NCI-H345 treated with DMSO at 0.1 percent for 48 hours (cell line): Measurements from ENCODE around the gene ZNF416.

Experiments
- DNase-seq: peaks from one replicate; lab custom pipeline; 2025; ENCODE audit not compliant: unreplicated experiment; lab: John Stamatoyannopoulos, UW

ZNF416 gene

DNA sequence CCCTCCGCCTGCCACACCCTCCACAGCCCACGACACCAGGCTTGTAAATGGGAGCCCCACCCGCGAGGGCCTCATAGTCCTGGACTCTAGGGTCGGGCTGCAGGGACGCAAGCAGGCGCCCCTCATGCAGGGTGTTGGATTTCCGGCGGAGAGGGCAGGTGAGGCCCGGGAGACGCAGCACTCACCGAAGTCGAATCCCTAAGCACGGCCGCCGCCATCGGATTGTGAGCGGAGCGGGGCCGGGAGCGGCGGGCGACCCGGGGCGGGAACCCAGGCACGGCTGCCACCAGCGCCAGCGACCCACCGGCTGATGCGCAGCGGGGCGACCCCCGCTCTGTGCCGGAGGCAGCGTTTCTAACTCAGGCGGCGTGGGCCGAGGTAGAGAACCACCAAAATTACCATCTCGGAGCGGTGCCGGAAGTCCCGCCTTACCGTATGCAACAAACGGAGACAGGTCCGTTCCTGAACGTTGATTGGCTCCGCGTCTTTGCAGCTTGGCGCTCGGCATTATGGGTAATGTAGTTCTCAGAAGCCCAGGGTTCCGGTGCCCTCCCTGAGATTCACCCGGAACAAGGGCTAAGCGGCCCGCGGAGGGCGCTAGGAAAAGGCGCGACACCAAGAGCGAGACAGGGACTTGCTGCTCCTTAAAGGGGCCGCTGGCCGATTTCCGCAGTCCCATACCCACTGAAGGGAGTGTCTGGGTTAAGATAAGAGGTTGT is at the start of gene ZNF416:
ZNF416 (minus strand) TSS at position 425 of the 719 bp plus-strand sequence; CDS start at position 218, 207 bp downstream.
- DNase-seq, result peak; percentile 89

DNA sequence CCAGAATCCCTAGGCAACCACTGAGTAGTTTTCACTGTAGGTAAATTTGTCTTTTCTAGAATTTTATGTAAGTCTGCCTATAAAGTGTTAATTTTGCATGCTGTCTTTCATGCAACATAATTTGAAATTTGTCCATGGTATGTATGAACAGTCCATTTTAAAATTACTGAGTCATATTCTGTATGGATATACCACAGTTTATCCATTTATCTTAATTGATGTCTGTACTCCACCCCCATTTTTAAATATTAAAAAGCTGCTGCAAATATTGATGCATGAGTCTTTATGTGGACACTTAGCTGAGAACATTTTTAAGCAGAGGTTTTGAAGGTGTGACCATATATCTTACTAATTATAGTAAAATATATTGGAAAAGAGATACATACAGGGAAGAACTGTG is 44.4 kb upstream of the ZNF416 start:
- no peak for DNase-seq

DNA sequence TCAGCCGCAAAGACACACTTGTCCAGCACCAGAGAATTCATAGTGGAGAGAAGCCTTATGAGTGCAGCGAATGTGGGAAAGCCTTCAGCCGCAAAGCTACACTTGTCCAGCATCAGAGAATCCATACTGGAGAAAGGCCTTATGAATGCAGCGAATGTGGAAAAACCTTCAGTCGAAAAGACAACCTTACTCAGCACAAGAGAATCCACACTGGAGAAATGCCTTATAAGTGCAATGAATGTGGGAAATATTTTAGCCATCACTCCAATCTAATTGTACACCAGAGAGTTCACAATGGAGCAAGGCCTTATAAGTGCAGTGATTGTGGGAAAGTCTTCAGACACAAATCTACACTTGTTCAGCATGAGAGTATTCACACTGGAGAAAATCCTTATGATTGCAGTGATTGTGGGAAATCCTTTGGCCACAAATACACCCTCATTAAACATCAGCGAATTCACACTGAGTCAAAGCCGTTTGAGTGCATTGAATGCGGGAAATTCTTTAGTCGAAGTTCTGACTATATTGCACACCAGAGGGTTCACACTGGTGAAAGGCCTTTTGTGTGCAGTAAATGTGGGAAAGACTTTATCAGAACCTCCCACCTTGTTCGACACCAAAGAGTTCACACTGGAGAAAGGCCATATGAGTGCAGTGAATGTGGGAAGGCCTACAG is 42.1 kb upstream of the ZNF416 start:
- DNase-seq, result no peak

DNA sequence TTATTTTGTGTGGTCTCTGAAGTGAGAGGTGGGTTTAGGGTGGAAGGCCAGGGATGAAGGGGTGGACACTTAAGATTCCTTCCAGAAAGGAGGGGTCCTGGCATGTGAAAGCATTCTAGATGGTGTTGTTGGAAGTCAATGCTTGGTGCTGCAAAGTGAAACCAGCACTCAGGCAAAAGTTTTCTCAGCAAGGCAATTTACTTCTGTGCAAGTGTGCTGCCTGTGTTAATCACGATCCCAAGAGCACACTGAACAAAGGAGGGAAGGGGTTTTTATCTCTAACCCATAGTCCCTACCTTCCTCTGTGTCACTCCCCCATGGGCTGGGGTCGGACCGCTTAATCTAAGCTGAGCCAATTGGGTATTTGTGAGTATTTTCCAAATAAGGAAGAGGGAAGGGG is 36.6 kb upstream of the ZNF416 start:
- DNase-seq, result no peak

DNA sequence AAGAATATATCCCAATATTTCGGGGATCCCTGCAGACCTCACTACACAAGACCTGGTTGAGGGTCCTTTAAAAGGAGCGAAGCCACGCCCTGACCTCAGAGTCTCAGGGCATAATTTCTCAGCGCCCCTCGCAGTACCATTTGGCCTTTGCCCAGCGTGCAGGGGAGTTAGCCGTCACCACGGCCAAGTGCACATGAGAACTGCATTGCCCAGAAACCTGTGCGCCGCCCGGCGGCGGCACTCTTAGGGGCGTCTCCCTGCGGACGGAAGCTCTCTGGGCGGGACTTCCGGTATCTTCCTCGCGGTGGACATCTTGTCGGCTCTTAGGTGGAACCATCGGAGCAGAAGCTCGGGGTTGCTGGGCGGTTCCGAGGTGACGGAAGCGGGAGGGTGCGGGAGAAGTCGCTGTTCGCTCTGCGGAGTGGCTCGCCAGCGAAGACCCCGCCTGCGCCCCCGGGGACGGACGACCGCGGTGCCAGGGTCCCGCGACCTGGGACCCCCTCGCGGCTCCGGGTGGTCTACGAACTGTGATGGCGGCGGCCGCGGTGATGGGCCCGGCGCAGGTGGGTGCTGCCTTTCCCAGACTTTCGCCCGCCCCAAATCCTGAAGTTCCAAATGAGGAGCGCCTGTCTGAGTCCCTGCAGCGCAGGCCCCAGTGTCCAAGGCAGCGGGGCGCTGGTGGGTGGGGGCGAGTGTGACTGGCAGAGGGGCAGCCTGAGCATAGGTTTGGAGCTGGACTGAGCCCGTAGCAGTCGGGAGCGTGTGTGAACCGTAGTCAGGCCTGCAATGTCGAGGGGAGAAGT is 35.4 kb upstream of the ZNF416 start, which contains the start of gene ZNF134:
ZNF134 (plus strand) TSS at position 302 of the 803 bp plus-strand sequence. CDS start 5,227 bp downstream, outside the sequence.
- peak; percentile 58 for DNase-seq

DNA sequence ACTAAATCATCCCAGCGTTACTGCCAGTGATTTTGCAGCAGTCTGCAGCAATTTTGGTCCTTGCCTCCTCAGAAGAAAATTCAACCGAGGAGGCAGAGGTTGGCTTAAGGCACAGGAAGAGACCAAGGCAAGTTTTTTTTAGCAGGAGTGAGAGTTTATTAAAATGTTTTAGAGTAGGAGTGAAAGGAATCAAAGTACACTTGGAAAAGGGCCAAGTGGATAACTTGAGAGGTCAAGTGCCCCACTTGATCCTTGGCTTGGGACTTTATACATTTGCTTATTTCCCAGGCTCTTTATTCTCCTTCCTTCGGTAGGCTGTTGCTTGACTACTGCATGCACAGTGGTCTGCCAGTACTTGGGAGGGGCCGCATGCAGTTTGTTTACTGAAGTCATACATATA is 32.4 kb upstream of the ZNF416 start:
- no peak for DNase-seq

DNA sequence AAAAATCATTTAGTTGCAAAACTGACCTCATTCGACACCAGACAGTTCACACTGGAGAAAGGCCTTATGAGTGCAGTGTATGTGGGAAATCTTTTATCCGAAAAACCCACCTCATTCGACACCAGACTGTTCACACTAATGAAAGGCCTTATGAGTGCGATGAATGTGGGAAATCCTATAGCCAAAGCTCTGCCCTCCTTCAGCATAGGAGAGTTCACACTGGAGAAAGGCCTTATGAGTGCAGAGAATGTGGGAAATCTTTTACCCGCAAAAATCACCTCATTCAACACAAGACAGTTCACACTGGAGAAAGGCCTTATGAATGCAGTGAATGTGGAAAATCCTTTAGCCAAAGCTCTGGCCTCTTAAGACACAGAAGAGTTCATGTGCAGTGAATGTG is 28.2 kb upstream of the ZNF416 start:
- DNase-seq, result no peak

DNA sequence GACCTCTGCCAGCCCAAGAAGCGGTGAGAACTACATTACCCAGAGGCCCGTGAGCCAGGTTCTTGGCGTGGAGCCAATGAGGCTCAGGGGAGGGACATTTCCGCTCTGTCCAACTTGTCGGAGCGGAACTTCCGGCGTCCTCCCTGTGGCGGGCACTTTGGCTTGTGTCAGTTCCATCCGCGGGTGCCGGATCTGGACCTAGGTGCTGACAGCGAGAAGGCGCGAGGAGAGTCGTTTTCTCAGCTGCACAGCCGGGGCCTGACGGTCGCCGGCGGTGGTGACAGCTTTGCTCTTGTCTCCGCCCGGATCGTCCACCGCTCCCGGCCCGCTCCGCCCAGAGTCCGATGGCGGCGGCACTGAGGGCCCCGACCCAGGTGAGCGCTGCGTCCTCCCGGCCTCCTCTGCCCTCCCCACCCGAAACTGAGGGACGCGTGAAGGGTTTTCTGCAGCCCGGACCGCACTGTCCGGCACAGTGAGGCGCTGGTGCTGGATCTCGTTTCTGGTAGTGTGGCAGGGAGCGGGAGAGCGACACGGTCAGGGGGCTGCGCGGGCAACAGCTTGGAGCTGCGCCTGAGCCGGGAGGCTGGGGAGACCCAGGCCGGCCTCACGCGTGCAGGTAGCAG is 21.2 kb upstream of the ZNF416 start, which contains the start of gene ZNF530:
ZNF530 (plus strand) TSS at position 125 of the 623 bp plus-strand sequence. CDS start 4,461 bp downstream, outside the sequence.
- DNase-seq, result peak; percentile 47

DNA sequence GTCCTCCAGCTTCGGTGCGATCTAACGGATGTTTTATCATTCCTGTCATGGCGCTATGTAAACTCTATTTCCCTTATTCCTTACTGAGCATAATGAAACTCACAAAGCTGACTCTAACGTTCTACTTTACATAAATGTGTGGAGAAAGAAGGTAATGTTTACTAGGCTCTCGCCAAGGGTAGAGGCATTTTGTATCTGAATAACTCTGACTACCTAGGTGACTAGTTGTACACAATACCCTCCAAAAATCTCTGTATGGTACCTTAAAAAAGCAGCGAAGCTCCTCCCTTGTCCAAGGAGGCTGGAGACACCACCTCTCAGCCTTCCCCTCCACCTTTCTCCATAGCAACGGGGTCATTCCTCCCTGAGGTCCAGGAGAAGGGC is 20.7 kb upstream of the ZNF416 start:
- no peak for DNase-seq

DNA sequence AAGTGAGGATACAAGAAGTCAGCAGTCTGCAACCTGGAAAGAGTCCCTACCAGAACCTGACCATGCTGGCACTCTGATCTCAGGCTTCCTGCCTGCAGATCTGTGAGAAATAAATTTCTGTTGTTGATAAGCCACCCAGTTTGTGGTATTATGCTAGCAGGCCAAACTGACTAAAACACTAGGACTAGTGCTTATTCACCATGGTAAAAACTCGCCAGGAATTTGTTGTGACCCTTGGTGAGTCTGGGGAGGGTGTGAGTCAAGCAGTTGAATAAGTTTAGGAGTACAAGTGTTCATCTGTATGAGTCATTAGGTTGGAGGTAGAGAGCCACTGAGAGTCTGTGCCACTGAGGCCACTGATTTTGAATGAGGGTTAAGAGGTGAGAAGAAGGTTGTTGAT is 8.8 kb upstream of the ZNF416 start:
- no peak for DNase-seq

DNA sequence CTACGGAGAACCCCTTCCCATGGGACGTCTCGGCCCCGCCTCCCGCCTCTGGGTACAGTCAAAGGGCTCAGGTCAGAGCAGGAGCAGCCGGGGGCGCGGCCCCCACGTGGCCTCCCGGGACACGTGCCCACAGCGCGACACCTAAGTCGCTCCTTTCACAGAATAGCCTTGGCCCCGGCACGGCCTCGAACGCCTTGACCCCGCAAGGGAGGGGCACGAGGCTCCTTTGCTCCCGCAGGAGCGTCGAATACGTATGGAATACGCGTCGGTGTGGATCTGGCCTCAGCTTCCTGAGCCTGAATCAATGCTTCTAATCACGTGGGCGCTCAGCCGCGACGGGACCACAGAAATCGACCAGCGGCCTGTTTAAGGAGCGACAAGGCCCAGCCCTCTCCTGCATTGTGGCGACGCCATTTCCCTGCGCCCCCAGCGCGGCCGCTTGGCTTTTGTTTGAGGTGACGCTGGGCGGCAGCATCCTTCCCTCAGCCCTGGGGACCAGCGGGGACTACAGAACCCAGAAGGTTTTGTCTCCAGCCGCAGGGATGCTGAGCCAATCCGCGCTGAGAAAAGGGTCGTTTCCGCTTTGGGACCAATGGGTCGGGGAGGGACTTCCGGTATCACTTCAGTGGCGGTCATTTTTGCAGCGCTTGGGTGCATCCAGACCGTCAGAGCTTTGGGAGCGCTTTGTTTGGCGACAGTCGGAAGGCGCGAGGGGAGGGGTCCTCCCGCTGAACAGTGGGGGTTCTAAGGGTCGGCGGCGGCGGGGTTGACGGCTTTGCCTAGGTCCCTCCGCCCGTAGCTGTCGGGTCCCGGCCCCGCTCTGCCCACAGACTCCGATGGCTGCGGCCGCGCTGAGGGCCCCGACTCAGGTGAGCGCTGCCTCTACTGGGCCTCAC is 5.1 kb upstream of the ZNF416 start, which contains the start of gene ZIK1:
ZIK1 (plus strand) TSS at position 625 of the 896 bp plus-strand sequence; CDS start at position 837, 212 bp downstream.
- DNase-seq, result peak; percentile 77

DNA sequence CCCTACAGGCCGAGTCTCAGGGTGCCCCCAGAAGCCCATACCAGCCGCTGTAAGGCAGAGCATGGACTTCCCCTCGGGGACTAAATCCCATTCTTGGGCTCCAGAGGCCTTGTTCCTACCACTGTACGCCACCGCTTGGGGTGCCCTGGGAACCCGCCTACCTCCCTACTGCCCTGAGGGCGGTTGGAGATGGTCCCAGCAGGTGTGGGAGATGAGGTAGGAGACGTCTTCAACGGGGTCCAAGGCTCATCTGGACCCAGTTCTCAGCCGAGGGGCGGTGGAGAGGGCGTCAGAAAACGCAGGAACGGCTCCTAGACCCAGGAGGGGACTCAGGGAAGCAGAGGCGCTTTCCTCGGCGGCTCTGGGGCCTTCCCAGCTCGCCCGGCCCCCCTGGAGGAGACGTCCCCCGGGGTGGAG is 4.4 kb upstream of the ZNF416 start:
- no peak for DNase-seq

DNA sequence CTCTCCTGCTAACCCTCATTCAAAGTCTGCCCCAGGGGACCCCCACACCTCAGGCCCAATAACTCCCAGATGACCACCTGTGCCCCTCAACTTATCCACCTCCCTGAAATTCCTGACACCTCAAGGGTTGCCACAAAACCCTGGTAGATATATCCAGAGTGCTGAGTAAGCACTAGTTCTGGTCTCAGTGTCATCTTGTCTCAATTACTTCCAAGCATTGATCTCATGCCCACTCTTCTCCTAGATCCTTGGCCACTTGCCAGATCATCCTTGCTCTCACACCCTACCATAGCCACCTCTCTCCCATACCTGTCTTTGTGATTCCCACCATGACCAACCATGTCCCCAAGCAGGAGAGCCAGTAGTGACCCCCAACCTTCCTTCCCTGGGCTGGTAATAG is 2.0 kb downstream of the ZNF416 start:
- no peak for DNase-seq

DNA sequence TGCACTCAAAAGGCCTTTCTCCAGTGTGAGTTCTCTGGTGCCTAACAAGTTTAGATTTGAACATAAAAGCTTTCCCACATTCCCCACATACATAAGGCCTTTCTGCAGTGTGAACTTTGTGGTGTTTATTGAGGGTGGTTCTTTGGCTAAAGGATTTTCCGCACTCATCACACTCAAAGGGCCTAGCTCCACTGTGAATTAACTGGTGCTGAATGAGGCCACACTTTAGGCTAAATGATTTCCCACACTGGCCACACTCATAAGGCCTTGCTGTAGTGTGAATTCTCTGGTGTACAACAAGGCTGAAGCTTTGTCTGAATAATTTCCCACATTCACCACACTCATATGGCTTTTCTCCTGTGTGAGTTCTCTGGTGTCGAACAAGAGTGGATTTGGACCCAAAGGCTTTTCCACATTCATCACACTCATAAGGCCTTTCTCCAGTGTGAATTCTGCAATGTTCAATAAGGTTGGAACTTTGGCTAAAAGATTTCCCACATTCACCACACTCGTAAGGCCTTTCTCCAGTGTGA is 6.2 kb downstream of the ZNF416 start:
- DNase-seq, result no peak

DNA sequence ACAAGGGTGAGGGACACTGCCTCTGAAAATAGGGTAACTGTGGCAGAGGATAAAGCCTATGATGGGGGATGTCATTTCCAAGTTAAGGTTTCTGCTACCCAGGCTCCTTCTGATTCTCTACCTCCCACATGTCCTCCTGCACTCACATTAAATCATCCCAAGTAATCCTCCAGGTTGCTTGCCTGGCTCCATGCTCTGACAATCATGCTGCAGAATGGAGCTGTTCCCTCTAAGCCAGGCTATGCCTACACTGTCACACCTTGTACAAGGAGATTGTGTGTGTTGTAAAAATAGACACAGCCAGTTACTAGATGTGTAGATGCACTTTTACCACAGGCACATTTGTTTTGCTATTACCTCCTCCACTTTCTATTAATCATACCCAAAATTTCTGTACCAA is 8.0 kb downstream of the ZNF416 start:
- DNase-seq, result no peak

DNA sequence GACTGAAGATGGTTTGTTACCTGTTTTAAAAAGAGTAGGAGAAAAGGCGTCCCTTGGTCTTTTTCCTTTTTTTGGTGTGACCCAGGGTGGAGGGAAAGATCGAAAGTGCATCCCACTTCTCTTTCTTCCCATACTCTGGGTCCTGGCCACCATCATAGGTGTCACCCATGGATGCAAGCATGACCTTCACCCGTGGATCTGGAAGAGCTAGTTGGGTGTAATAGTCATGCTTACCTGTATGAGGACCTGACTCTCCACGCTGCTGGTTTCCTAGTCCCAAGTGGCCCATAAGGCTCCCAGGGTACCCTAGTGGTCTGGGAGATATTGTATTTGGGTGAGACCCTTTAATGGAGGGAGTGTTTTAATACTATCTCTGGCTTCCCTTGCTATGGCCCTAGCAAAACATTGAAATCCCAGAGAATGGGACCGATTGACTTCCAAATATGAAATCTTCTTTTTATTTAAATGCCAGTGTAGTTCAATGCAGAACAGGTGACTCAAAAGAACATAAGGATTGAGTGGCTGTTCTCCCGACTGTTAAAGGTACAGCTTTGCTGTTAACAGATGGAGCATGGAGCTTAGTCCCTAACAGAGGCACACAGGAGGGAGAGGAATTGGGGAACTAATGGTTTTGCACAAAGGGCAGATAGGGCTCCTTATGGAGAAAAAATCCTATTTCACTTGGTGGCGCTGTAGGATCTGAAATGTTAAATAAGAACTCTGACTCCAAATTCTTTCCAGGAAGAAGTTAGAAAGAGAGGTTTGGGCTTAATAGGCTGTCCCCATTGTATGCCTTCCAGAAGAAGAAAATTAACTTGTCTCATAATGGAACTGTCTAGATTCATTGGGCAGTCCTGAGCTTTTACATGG is 12.1 kb downstream of the ZNF416 start:
- DNase-seq, result no peak

DNA sequence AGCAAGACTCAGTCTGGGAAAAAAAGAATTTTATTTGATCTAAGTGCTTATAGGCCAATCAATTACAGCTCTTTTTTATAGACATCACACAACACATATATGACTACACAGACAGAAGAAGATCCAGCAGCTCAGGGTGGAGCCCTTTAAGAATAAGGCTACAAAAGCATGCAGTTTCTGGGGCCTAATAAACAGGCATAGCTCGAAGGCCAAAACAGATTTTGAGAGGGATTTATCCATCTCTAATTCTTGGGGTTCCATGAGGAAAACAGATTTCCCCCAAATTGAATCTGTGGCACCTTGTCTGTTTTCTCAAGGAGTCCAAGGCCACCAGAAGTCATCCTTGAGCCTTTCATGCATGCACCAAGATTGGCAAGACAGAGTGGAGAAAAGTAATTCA is 15.2 kb downstream of the ZNF416 start:
- DNase-seq, result no peak

DNA sequence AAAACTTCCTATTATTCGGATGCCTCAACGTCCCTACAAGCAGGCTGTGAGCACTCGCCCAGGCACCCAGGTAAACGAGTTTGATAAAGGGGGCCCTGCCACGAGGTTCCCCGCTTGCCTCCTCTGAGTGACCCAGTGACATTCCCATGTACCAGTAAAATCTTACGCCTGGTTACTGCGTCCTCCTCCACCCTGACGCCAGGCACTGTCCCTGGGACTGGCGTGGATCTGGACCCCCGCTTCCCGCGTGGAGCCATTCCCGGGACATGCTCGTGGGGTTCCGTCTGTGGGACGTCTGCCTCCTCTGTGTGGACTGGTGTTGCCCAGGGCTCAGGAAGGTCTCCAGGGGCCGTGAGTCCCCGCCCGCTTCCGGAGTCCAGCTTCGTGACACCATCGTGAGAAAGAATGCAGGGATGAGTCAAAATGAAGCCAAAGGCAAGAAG is 18.6 kb downstream of the ZNF416 start:
- DNase-seq, result no peak
